GM21528 (cell line): ENCODE data around the gene THAP7.

Experiments used
- ATAC-seq: cut with Tn5 transposase; IDR thresholded peaks from one replicate; pipeline ENCODE4 v1.9.1; 2021; ENCODE audit warnings: mild to moderate bottlenecking, moderate library complexity; ENCODE audit not compliant: unreplicated experiment, low FRiP score

Gene THAP7

DNA sequence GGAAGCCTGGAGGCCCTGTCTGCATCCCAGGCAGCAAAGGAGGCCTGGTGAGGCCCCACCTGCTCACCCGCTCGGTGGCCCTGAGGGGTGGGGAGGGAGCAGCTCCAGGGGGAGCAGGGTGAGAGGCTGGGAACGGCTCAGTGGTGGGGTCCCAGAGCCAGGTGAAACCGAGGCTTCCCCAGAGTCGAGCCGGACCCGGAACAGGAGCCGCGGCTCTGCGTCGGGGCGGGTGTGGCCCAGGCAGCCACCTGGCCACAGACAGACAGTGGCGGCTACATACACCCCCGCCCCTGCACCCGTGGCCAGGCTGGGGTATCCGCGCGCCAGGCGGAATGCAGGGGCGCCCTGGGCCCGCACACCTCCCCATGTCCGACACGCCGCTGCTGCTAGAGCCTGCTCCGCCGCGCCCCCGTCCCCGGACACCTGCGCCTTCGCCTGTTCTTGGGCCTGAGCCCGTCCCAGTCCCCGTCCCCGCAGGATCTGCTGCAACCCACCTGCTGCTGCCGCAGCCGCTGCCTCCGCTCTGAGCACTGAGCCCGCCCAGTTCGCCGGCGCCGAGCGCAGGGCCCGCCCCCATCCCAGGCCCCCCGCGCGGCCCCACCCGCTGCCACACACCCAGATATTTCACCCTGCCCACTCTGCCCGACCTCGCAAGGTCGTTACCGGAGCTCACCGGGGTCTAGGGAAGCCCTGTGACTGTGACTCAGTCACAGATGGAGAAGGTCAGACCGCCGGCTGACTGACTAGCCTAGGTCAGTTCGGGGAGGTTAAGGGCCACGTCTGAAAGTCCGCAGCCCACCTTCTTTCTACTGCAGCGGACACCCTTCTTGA, 30.3 kb upstream of the THAP7 start, which contains the start of gene SLC7A4:
TSS of gene SLC7A4 (minus strand) at position 525 of the 831 bp plus-strand sequence. CDS start 749 bp downstream, outside the sequence.
- ATAC-seq = no peak

DNA sequence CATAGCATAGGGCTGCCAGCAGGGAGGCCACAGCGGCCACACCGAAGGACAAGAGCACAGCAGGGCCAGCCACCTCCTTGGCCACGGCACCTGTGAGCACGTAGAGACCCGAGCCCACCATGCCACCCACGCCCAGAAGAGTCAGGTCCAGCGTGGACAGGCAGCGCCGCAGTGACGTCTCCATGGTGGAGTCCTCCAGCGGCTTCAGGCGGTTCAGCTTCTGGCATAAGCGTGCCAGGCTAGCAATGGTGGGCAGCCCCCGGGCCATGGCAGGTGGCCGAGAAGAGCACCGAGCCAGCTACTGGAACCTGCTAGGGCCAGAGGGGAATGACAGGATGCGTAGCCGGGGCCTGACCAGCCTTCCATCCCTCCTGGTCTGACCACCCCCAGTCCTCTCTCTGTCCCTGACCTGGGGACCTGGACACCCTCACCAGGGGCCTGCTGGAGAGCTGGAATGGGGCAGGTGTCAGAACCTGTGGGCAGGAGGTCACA, 29.7 kb upstream of the THAP7 start:
- no peak for ATAC-seq

DNA sequence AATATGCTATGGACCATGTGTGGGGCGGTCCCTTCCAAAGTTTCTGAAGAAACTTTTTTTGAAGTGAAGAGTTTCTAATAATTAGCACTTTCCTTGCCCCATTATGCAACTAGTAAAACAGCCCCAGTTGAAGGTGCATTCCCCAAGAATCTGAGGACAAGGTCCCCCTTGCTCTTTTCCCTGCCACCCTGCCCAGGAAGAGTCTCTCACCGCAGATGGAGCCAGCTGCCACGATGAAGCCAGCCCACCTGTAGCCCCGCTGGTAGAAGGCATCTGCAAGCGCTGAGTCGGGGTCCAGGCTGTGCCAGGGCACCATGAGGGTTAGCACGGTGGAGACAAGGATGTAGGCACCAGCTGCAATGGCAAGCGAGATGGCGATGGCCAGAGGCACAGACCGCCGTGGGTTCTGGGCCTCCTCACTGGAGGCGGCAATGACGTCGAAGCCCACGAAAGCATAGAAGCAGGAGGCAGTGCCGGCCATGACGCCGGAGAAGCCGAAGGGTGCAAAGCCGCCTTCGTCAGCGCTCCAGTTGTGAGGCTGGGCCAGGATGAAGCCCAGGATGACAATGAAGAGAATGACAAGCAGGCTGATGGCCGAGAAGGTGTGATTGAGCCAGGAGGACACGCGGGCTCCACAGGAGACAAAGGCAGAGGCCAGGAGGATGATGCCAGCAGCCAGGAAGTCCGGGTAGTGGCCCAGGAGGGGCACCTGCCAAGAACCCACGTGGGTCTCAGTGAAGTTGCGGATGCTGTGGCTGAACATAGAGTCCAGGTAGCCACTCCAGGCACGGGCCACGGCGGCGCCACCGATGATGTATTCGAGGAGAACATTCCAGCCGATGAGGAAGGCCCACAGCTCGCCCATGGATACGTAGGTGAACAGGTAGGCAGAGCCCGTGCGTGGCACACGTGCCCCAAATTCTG, 29.0 kb upstream of the THAP7 start:
- no peak for ATAC-seq

DNA sequence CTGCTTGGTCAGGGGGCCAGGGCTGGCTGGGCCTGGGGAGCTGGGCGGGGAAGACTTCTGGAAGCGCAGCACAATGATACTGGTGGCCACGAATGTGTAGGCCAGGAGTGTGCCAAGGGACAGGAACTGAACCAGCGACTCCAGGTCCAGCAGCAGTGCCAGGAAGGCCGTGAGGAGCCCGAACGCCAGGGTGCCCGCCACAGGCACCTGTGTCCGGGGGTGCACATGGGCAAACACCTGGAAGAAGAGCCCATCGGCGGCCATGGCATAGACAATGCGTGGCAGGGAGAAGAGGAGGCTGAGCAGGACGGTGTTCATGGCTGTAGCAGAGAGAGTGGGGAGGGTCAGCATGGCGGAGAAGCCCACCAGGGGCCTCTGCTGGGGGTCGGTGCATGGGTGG, 28.1 kb upstream of the THAP7 start:
- ATAC-seq = no peak

DNA sequence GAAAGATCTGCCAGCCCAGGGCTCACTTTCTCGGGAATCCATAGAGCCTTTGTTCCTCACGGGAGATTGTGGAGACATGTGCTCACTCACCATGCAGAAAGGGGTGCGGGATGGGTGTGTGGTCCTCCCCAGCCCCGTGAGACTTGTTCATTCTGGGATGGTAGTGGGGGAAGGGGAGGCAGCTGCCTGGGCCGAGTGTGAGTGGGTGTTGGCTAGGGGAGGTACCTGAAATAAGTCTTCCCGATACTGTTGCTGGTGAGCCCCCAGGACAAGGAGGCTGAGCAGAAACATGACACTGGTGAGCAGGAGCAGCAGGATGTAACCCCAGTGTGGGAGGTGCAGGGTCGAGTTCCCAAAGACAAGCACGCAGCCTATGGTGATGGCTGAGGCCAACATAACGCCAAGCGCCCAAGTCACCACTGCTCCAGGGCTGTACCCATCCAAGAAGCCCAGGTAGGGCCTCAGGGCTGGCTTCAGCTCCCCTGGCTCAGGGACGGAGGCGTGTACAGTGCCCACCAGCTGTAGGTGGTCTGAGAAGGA, 27.6 kb upstream of the THAP7 start:
- ATAC-seq = no peak

DNA sequence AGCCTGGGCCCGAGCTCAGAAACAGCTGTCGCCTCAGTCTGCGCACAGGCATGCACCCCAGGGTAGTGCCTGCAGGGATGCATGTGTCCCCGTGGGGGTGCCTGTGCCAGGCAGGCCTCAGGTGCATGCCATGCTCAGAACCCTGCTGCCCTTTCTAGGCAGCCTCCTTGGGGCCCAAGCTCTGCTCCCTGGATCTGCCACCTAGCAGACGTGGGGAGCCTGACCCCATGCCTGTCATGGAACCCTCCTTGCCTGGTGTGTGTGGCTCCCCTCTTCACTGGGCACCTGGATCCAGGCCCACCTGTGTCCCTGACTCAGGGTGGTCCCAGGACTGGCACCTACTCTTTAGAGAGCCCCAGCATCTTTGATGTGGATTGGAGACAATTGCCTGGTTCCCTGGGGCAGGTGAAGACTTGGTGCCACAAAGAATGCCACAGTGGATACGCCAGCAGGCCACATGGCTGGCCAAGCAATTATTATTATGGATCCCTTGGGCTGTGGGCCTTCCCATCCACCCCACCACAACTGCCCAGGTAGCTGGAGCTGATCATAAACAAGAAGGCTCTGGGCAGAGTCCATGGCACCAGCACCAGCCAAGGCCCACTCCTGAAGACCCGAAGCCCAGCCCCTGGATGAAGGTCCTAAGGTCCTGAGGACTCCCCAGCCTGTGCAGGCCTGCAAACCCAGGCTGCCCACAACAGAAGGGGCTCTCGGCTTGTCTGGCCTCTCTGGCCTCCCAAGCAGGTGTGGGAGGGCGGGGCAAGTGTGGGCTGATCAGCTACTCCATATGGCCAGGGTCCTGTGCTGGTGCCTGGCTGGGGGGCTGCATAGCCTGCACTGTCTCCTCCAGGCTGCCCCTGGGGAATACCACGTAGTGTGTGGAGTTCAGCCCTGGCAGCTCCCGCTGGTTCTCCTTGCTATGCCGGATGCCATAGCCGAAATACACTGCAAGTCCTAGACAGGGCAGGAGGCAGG, 26.6 kb upstream of the THAP7 start:
- no peak for ATAC-seq

DNA sequence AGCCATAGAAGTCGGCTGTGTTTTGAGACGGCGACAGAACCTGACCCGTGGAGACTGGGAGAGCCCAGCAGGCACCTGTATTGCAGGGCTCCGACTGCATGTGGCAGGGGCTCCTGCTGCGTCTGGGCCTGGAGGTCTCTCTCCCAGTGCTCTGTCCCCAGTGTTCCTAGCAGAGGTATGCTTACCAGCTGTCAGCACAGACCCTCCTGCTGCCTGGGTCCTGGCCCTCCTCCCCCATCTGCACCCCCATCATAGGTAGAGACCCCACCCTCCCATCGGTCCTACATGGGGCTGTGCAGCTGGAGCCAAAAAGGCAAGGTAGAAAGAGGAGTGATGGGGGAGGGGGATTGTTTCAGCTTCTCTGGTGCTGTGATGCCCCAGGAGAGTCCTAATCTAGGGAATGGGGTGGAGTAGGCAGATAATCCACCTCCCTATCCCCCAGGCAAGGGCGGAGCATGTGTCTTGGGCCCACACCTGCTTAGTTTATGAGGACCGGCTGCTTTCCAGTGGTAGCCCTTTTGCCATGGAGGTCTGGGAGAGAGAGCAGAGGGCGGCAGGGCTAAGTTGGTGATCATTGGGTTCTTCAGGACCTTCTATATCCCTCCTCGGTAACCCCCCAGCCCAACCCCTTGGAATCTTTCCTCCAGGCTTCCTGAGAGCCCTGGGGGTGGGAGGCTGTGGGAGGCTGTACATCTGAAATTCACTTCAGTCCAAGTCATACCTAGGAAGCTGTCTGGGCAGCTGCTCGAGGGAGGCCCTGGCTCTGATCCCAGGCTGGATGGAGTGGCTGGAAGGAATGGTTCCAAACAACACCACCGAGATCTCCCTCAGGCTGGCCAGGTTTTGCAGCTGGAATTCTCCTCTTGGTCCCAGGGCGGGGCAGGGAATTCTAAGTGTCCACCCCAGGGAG, 25.1 kb upstream of the THAP7 start:
- no peak for ATAC-seq

DNA sequence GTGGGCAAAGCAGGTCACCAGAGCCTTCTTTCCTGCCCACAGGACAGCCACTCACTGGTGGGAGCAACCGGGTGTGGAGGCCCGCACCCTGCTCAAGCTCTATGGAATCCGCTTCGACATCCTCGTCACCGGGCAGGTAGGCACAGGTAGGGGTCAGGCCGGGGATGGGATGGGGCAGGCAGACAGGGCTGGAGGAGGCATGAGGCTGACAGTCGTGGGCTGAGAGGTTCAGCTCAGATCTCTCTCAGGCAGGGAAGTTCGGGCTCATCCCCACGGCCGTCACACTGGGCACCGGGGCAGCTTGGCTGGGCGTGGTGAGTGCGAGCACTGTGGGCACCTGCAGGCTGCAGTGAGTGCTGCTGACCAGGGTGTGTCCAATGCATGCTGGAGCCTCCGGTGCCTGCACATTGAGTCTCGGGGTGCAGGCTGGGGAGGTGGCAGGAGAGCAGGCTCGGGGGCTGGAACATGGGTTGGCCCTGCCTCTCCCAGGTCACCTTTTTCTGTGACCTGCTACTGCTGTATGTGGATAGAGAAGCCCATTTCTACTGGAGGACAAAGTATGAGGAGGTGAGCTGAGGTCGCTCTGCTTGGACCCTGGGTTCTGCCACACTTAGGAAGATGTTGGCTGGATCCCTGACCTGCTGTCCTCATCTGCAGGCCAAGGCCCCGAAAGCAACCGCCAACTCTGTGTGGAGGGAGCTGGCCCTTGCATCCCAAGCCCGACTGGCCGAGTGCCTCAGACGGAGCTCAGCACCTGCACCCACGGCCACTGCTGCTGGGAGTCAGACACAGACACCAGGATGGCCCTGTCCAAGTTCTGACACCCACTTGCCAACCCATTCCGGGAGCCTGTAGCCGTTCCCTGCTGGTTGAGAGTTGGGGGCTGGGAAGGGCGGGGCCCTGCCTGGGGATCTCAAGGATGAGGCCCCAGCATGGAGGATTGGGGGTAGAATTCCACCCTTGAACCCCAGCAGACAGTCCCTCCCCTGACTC, 24.1 kb upstream of the THAP7 start:
- no peak for ATAC-seq

DNA sequence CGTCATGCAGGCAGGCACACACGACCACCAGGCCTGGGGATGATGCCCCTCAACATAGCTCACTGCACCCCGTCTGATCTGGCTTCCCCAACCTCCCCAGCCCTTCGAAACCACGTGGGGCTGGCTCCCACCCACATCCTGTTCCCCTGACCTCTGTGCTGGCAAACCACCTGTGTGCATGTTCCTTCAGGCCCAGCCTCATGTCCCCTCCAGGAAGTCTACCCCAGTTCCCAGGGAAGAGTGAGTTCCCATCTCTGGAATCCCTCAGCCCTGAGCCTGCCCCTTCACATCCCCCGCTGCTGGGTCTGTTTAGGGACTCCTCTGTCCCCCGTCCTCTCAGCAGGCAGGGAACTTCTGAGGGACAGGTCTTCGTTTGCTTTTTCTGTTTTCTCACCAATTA, 23.3 kb upstream of the THAP7 start:
- no peak for ATAC-seq

DNA sequence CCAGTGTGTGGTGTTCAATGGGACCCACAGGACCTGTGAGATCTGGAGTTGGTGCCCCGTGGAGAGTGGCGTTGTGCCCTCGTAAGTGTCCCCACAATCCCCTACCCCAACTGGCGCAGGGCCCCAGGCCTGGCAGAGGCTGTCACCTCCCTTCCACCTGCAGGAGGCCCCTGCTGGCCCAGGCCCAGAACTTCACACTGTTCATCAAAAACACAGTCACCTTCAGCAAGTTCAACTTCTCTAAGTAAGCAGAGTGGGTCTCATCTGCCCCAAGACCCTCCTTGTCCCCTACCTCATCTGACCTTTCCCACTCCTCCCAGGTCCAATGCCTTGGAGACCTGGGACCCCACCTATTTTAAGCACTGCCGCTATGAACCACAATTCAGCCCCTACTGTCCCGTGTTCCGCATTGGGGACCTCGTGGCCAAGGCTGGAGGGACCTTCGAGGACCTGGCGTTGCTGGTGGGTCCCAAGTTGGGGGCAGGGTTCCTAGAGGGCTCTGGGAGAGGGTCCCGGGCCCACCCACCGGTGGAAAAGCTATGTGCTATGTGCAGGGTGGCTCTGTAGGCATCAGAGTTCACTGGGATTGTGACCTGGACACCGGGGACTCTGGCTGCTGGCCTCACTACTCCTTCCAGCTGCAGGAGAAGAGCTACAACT, 21.2 kb upstream of the THAP7 start:
- ATAC-seq = no peak

DNA sequence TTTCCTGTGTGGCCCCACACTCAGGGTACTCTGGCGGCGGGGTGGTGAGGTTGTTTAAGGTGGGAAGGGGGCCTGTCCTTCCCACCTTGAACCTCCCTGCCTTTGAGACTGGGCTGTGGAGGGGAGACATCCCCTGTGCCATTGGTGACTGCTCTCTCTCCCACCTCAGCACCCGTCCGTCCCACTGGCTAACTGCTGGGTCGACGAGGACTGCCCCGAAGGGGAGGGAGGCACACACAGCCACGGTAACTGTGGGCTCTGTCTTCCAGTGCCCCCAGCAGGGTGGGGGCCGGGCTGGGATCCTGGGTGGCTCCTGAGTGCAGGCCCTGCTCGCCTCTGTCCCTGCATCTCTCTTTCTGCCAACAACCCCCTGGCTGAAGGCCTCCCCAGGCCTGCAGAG, 20.6 kb upstream of the THAP7 start:
- no peak for ATAC-seq

DNA sequence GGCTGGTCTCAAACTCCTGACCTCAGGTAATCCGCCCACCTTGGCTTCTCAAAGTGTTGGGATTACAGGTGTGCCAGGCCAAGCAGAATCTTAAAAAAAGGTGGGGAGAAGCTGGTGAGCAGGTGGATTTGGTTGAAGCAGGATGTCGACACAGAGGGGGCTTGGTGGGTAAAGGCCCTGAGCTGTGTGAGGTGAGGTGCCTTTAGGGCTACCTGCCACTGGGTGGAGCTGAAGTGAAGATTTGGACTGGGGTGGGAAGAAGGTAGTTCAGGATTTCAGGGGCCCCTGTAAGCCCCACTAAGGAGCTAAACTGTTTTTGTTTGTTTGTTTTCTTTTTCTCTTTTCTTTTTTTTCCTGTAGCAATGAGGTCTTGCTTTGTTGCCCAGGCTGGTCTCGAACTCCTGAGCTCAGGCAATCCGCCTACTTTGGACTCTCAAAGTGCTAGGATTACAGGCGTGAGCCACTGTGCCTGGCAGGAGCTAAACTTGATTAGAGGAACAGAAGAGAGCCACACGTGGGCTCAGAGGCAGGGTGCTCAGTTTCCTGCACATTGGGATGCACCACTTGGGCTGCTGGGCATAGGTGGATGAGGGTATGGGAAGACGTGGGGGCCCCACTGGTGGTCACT, 19.0 kb upstream of the THAP7 start:
- ATAC-seq = no peak

DNA sequence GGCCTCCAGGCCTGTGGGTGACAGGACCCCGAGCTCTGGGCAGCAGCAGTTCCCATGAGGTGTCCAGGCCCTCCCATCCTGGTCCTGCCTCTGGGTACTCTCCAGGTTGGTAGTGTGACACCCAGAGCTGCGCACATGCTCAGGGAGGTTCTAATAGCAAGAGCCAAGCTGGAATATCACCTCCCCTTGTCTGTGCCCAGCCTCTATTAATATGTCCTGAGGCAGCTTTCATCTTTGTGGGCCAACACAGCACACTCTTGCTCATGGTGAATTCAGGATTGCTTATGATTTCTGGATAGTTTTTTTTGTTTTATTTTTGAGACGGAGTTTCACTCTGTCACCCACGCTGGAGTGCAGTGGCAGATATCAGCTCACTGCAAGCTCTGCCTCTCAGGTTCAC, 16.4 kb upstream of the THAP7 start:
- no peak for ATAC-seq

DNA sequence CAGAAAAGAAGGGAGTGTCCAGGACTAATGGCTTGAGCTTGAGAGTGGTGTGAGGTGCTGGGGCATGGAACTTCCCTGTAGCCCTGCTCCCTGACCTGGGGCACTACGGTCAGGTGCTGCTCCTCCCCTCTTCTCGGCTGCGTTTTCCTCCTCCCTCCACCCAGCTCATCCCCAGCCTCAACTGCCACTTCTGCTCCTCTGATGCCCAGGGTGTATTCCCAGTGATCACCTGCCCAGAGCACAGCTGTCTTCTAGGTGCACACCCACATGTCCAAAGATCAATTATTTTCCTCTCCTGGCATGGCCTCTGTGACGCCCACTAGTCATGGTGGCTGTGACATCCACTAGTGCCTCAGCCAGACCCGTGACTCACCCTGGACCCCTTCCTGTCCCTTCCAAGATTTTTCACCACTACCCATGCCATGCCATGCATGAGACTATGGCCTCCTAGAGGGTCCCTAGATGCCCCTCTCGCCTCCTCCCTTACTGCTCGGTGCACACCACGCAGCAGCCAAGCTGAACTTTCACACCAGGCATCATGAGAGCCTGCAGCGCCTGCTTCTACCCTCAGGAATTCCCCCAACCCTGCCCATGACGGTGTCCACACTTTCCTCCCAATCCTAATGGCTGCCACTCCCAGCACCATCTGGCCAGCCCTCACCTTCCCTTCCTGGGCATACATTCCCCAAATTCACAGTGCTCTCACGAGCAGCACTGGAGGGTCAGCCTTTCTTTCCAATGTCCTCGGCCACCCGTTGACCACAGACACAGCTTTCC, 14.9 kb upstream of the THAP7 start:
- ATAC-seq = no peak

DNA sequence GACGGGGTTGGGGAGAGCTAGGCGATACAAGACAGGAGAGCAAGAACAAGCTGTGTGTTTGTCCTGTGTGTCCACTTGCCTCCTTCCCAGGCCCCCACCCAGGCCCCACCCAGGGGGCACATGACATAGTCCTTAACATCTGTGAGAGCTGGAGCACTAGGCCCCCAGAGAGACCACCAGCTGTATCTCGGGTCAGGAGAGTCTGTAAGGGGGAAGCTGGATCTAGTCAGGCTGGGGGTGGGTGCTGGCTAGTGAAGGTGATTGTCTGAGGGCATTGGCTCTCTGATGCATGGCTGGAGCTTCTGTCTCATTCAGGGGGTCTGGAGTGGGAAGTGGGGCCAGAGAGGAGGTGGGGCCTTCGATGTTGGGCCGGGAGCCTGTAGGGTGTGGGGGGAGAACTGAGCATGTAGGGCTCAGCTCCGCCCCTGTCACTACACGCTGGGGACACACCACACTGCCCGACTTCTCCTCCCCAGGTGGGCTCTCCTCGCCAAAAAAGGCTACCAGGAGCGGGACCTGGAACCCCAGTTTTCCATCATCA, 13.6 kb upstream of the THAP7 start:
- ATAC-seq = no peak
